K562 (cell line): ENCODE measurements around the gene SLC17A9. TPM values are rescaled to one million over a fixed set of nuclear protein-coding genes. Genes with fewer than 3 reads are reported as not detected.

Source experiments
- ATAC-seq: fragments of 200-7000 bp; cut with Tn5 transposase; 3 replicates; pipeline ENCODE4 v1.9.1; 2020; ENCODE audit warnings: moderate library complexity
- BruUV-seq: library from RNA; stranded (reverse); fragments of 400-500 nt; replicated peaks from 2 replicates; lab custom pipeline; 2021; lab: Mats Ljungman, UMichigan
- CTCF ChIA-PET: fragments of 300-600 bp; formaldehyde crosslinking; extraction: SDS; loops from one replicate; lab custom pipeline; 2021; ENCODE audit warnings: low intra/inter-chr PET ratio; lab: Yijun Ruan, JAX
- POLR2A ChIA-PET: fragments of 300-600, 350-650 bp; sonication (Branson Sonifier 250); formaldehyde crosslinking; extraction: SDS; loops from one replicate; lab custom pipeline; 2021; ENCODE audit warnings: antibody characterized with exemption, inconsistent platforms; lab: Yijun Ruan, JAX
- DNase-seq, 4 experiments: peaks; one replicate each; pipeline versions ENCODE4 v3.0.0 to v3.0.0-alpha.2; 2011 to 2018; ENCODE audit warnings: low spot score in 3 of 4, mixed read lengths in 3 of 4; ENCODE audit errors: extremely low read depth in 1 of 4
- FAIRE-seq: peaks from 2 replicates; lab custom pipeline; 2011; peaks lifted over from hg19 to GRCh38; lab: Jason Lieb, UNC
- H2AFZ ChIP-seq: 2 replicates; pipeline ENCODE4 v1.6.0; 2011; ENCODE audit warnings: low read depth, low read length, control low read depth, inconsistent platforms
- H3K27ac ChIP-seq: fragments of 200-600 bp; 3 replicates; pipeline ENCODE4 v1.8.0; 2011; ENCODE audit warnings: low read depth, mild to moderate bottlenecking, control low read depth, inconsistent platforms, low read length, moderate library complexity, mixed read lengths; ENCODE audit errors: extremely low read depth
- H3K27me3 ChIP-seq, 2 experiments: fragments of 300-600 bp in 1 of 2; 2 replicates in 1 of 2; 3 replicates in 1 of 2; pipeline versions ENCODE4 v1.6.0 to v1.8.0; 2011; ENCODE audit warnings: inconsistent platforms in 2 of 2, low read length in 2 of 2, mild to moderate bottlenecking in 1 of 2, mixed read lengths in 1 of 2, moderate library complexity in 1 of 2; ENCODE audit not compliant: control insufficient read depth in 2 of 2, insufficient read depth in 2 of 2
- H3K36me3 ChIP-seq: fragments of 300-600 bp; 3 replicates; pipeline ENCODE4 v1.8.0; 2011; ENCODE audit warnings: mild to moderate bottlenecking, low read length, inconsistent platforms; ENCODE audit not compliant: control insufficient read depth, insufficient read depth
- H3K4me1 ChIP-seq, 2 experiments: fragments of 200-600 bp in 1 of 2; replicated peaks in 1 of 2; 2 replicates in 1 of 2; 3 replicates in 1 of 2; pipeline versions ENCODE4 v1.5.1 to v1.8.0; 2011; ENCODE audit warnings: inconsistent platforms in 2 of 2, low read length in 2 of 2, mild to moderate bottlenecking in 1 of 2, mixed read lengths in 1 of 2, moderate library complexity in 1 of 2; ENCODE audit not compliant: control insufficient read depth in 2 of 2, insufficient read depth in 2 of 2
- H3K4me2 ChIP-seq: 2 replicates; pipeline ENCODE4 v1.6.1; 2011; ENCODE audit warnings: low read length, control low read depth, inconsistent platforms, mixed read lengths; ENCODE audit not compliant: insufficient read depth
- H3K4me3 ChIP-seq: fragments of 200-600 bp; sonication (generic), shearing (Covaris generic); 2 replicates; pipeline ENCODE4 v1.5.1; 2016; ENCODE audit warnings: control low read depth, inconsistent platforms
- H3K79me2 ChIP-seq: fragments of 200-600 bp; 3 replicates; pipeline ENCODE4 v1.8.0; 2011; ENCODE audit warnings: low read length, inconsistent platforms; ENCODE audit not compliant: control insufficient read depth, insufficient read depth
- H3K9ac ChIP-seq, 2 experiments: 2 replicates each; pipeline versions ENCODE4 v1.6.0 to v1.6.1; 2011; ENCODE audit warnings: low read depth in 2 of 2, low read length in 2 of 2, control low read depth in 1 of 2, inconsistent platforms in 1 of 2, mild to moderate bottlenecking in 1 of 2, mixed read lengths in 1 of 2; ENCODE audit not compliant: insufficient read depth in 1 of 2
- H3K9me1 ChIP-seq: one replicate; pipeline ENCODE4 v1.6.0; 2011; ENCODE audit warnings: inconsistent platforms, mild to moderate bottlenecking, low read length, moderate library complexity; ENCODE audit not compliant: control insufficient read depth, insufficient read depth
- H3K9me3 ChIP-seq: replicated peaks from 2 replicates; pipeline ENCODE4 v1.5.1; 2011; ENCODE audit warnings: low read depth, low read length, inconsistent platforms; ENCODE audit not compliant: control insufficient read depth, insufficient read depth
- H4K20me1 ChIP-seq: replicated peaks from 2 replicates; pipeline ENCODE4 v1.6.1; 2011; ENCODE audit warnings: low read length, inconsistent platforms, mixed read lengths; ENCODE audit not compliant: control insufficient read depth, insufficient read depth
- ATF1 ChIP-seq, 2 experiments: fragments of 450-650 bp in 1 of 2; IDR thresholded peaks; 2 replicates each; pipeline ENCODE4 v1.6.1; 2016; ENCODE audit warnings: missing compliant biosample characterization in 1 of 2, missing genetic modification characterization in 1 of 2
- CAMTA2 ChIP-seq: fragments of 250-450 bp; sonication (Bioruptor Pico); conservative IDR thresholded peaks from 2 replicates; pipeline ENCODE4 v1.5.1; 2022
- CREB1 ChIP-seq, 2 experiments: sonication (generic) in 1 of 2; formaldehyde crosslinking in 1 of 2; IDR thresholded peaks; 2 replicates each; pipeline versions ENCODE4 v1.6.1 to v1.8.0; 2012 to 2022; ENCODE audit warnings: inconsistent platforms in 1 of 2, mild to moderate bottlenecking in 1 of 2, missing genetic modification reagents in 1 of 2, moderate library complexity in 1 of 2
- CTBP1 ChIP-seq: fragments of 450-650 bp; IDR thresholded peaks from 2 replicates; pipeline ENCODE4 v1.6.1; 2016; ENCODE audit warnings: borderline replicate concordance
- ESRRA ChIP-seq: fragments of 450-650 bp; IDR thresholded peaks from 2 replicates; pipeline ENCODE4 v1.6.1; 2014; ENCODE audit warnings: low read depth, mild to moderate bottlenecking, moderate library complexity, borderline replicate concordance
- HMBOX1 ChIP-seq: sonication (generic); IDR thresholded peaks from 2 replicates; pipeline ENCODE4 v1.6.1; 2016
- LCOR ChIP-seq: sonication (generic); formaldehyde crosslinking; IDR thresholded peaks from 2 replicates; pipeline ENCODE4 v1.8.0; 2022; ENCODE audit warnings: mild to moderate bottlenecking, missing genetic modification reagents
- MCM2 ChIP-seq: fragments of 450-650 bp; IDR thresholded peaks from 2 replicates; pipeline ENCODE4 v1.6.1; 2017; ENCODE audit warnings: low read depth, mild to moderate bottlenecking
- MEIS2 ChIP-seq: fragments of 450-650 bp; IDR thresholded peaks from 2 replicates; pipeline ENCODE4 v1.6.1; 2014; ENCODE audit warnings: mild to moderate bottlenecking; ENCODE audit not compliant: partially characterized antibody
- MIER1 ChIP-seq: fragments of 450-650 bp; IDR thresholded peaks from 2 replicates; pipeline ENCODE4 v1.6.1; 2016; ENCODE audit warnings: antibody characterized with exemption, mild to moderate bottlenecking, low read depth
- MLX ChIP-seq, 2 experiments: fragments of 450-650 bp in 1 of 2; sonication (generic) in 1 of 2; formaldehyde crosslinking; conservative IDR thresholded peaks; 2 replicates each; pipeline versions ENCODE4 v1.4.0 to v1.8.1; 2020 to 2022; ENCODE audit warnings: mild to moderate bottlenecking in 1 of 2, missing genetic modification reagents in 1 of 2
- NFATC3 ChIP-seq: fragments of 450-650 bp; IDR thresholded peaks from 2 replicates; pipeline ENCODE4 v1.6.1; 2017; ENCODE audit warnings: mild to moderate bottlenecking
- RBFOX2 ChIP-seq: fragments of 200-400 bp; formaldehyde crosslinking; IDR thresholded peaks from 2 replicates; pipeline ENCODE4 v1.6.1; 2017; ENCODE audit warnings: low read depth, mild to moderate bottlenecking, low read length, moderate library complexity
- SPI1 ChIP-seq: IDR thresholded peaks from 2 replicates; pipeline ENCODE4 v1.6.1; 2011; ENCODE audit warnings: low read depth, low read length, control low read depth, borderline replicate concordance
- TFAM ChIP-seq: fragments of 250-450 bp; sonication (Bioruptor Pico); conservative IDR thresholded peaks from 2 replicates; pipeline ENCODE4 v1.5.0; 2021; ENCODE audit warnings: mild to moderate bottlenecking, moderate library complexity
- ZBTB7A ChIP-seq: IDR thresholded peaks from 2 replicates; pipeline ENCODE4 v1.6.1; 2011; ENCODE audit warnings: low read depth, mild to moderate bottlenecking, low read length, moderate library complexity, borderline replicate concordance; ENCODE audit not compliant: control insufficient read depth
- ZFP91 ChIP-seq: sonication (generic); formaldehyde crosslinking; IDR thresholded peaks from 2 replicates; pipeline ENCODE4 v1.8.0; 2022; ENCODE audit warnings: mild to moderate bottlenecking, missing genetic modification reagents
- ZNF436 ChIP-seq: fragments of 250-450, 450-650 bp; sonication (Bioruptor Pico); formaldehyde crosslinking; IDR thresholded peaks from 2 replicates; pipeline ENCODE4 v1.7.0; 2020; ENCODE audit warnings: mild to moderate bottlenecking
- WGBS: fragments of 100-300 bp; shearing (Covaris generic); methylation state at CpG from one replicate; pipeline ENCODE4 v1.1.6; 2016; ENCODE audit warnings: low coverage, mixed read lengths; ENCODE audit not compliant: insufficient coverage; ENCODE audit errors: missing lambda C conversion rate; 5-methylcytosine and 5-hydroxymethylcytosine counted together
- in situ Hi-C: fragments of 300-500 bp; cut with MboI; formaldehyde crosslinking; loops from 4 replicates; pipeline ENCODE4 v1.15.0; 2018; ENCODE audit warnings: inconsistent platforms, mixed read lengths
- intact Hi-C: fragments of 100-400 bp; cut with micrococcal nuclease; formaldehyde crosslinking; loops from 2 replicates; pipeline ENCODE4 v1.14.2; 2022
- polyA plus RNA-seq, 8 experiments: library from polyadenylated mRNA; depleted of rRNA in 4 of 8; stranded (reverse) in 5 of 8; unstranded in 3 of 8; fragments of >200 nt; fragmentation: Nextera tagmentation in 2 of 8; fragmentation: Illumina TruSeq in 1 of 8; extraction: Ambion mirVana in 2 of 8; extraction: Trizol in 1 of 8; gene quantifications; 2 replicates each; pipeline versions ENCODE4 v1.2.1 to v1.2.3, GENCODE V29; 2011 to 2014; ENCODE audit warnings: inconsistent platforms in 1 of 8, missing spikeins in 1 of 8
- total RNA-seq, 7 experiments: library from RNA; depleted of rRNA in 6 of 7; stranded (reverse); fragments of >200 nt in 6 of 7; fragmentation: Illumina TruSeq in 2 of 7; extraction: Trizol in 2 of 7; gene quantifications; 2 replicates each; pipeline versions ENCODE4 v1.2.1 to v1.2.3, GENCODE V29; 2011 to 2021; ENCODE audit warnings: low replicate concordance in 1 of 7

Gene SLC17A9
- total and polyA plus RNA-seq, 9 of the 15 experiments (the other 6 are each of a cell fraction or from before 2014, with no cell fraction given), result 0.04 to 0.31 TPM; not detected in 7

GRCh38 chr20:62977613-62978560 lies 25.4 kb downstream of the SLC17A9 start:
- H3K9me1 ChIP-seq, result no peaks in the 10 kb centered on the region
- H4K20me1 ChIP-seq, result peaks cover 11% of the 10 kb centered on the region; the same call in 1 of the 2 replicates
- H3K79me2 ChIP-seq, result no peaks in the 10 kb centered on the region
- peaks cover 0 to 44% of the 10 kb centered on the region in 2 experiments; a peak in 2 of 5 replicates for H3K4me1 ChIP-seq
- POLR2A ChIA-PET, result interaction anchor here (0.6 to 2.0 kb wide), 7 partner anchors 14 to 1221 kb away, joined by 3 to 5 read pairs (median 3); no protein-coding TSS in a partner anchor
- no peak overlapping the region for H2AFZ ChIP-seq
- H3K27ac ChIP-seq, result no peak overlapping the region
- no peak overlapping the region for H3K4me3 ChIP-seq
- ATAC-seq (peak; percentile 44), FAIRE-seq (no peak), DNase-seq (peak in 3 of 4 experiments; percentile 35 to 67 (median 65))
- no peaks in the 10 kb centered on the region for H3K9me3 ChIP-seq
- WGBS, result 11% methylated on average over 33 of the region's 38 CpGs
- intact Hi-C loops, result no loop called here
- CTCF ChIA-PET, result no interaction called here
- H3K27me3 ChIP-seq, result peaks cover 48 to 96% of the 10 kb centered on the region in 2 experiments
- peak overlapping the region in 1 of 2 experiments; percentile 26; a peak in 2 of 4 replicates for H3K9ac ChIP-seq
- in situ Hi-C loops, result no loop called here
- no peaks in the 10 kb centered on the region for H3K36me3 ChIP-seq
- BruUV-seq, result no TSS peak
- no peak overlapping the region for H3K4me2 ChIP-seq
- TF ChIP-seq ZFP91 (CRISPR knock-in tag), result no peak
- no peak for TF ChIP-seq NFATC3
- TF ChIP-seq ATF1 (CRISPR knock-in tag; IDR thresholded peaks at IDR 0.05), result no peak
- 0 out of 2 replicates have a peak, but pooled peaks have one; percentile 13 for TF ChIP-seq ATF1 (tag; IDR thresholded peaks at IDR 0.05)
- TF ChIP-seq SPI1, result peak; percentile 99
- TF ChIP-seq MIER1, result no peak
- no peak for TF ChIP-seq MCM2
- TF ChIP-seq MLX (CRISPR knock-in tag; conservative IDR thresholded peaks at IDR 0.05), result no peak
- no peak for TF ChIP-seq CREB1 (IDR thresholded peaks at IDR 0.05)
- TF ChIP-seq CREB1 (CRISPR knock-in tag; IDR thresholded peaks at IDR 0.05), result peak; percentile 43; the same call in 1 of the 2 replicates
- TF ChIP-seq CTBP1, result peak; percentile 57; the same call in 1 of the 2 replicates
- no peak for TF ChIP-seq ZNF436 (CRISPR knock-in tag)
- TF ChIP-seq ZBTB7A, result peak; percentile 89
- no peak for TF ChIP-seq TFAM (CRISPR knock-in tag)
- 0 out of 2 replicates have a peak, but pooled peaks have one; percentile 65 for TF ChIP-seq LCOR (CRISPR knock-in tag)
- no peak for TF ChIP-seq RBFOX2
- TF ChIP-seq CAMTA2 (CRISPR knock-in tag), result no peak
- TF ChIP-seq ESRRA, result peak; percentile 36; the same call in 1 of the 2 replicates
- TF ChIP-seq HMBOX1, result no peak
- TF ChIP-seq MEIS2, result no peak
